Breast epithelium (tissue), 3 donors: ENCODE results near the gene BCL11B.

ENCODE experiments used
- POLR2A ChIP-seq: fragments of 450-650 bp; IDR thresholded peaks from one replicate; pipeline ENCODE4 v1.6.1; 2016; ENCODE audit warnings: antibody characterized with exemption, mild to moderate bottlenecking, moderate library complexity
- POLR2AphosphoS5 ChIP-seq, 3 donors: sonication (generic); formaldehyde crosslinking; IDR thresholded peaks; one replicate each; pipeline ENCODE4 v1.6.1; 2017; ENCODE audit warnings: antibody characterized with exemption in 3 of 3
- TF ChIP-seq, protein P1 (sequence below), 3 donors: fragments of 450-650 bp; IDR thresholded peaks; one replicate each; pipeline ENCODE4 v1.5.1; 2016 to 2017; ENCODE audit warnings: antibody characterized with exemption in 3 of 3, mild to moderate bottlenecking in 3 of 3, moderate library complexity in 3 of 3

DNA sequence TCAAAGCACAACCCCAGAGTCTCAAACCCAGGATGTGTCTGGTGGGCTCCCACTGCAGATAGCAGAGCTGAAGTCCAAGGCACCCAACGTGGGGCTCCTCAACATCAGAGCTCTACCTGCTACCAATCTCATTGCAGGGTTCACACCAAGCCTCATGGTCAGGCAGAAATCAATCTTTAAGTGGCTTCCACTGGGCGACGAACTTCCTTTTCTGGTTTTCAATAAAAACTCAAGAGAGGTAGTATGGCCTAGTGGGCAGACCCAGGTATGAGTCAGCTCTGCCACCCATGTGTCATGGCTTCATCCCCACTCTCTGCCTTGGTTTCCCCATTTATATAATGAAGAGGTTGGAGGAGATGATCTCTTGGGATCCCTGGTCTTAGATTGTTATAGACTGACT is 47.0 kb downstream of the BCL11B start:
- TF ChIP-seq, protein P1, sequence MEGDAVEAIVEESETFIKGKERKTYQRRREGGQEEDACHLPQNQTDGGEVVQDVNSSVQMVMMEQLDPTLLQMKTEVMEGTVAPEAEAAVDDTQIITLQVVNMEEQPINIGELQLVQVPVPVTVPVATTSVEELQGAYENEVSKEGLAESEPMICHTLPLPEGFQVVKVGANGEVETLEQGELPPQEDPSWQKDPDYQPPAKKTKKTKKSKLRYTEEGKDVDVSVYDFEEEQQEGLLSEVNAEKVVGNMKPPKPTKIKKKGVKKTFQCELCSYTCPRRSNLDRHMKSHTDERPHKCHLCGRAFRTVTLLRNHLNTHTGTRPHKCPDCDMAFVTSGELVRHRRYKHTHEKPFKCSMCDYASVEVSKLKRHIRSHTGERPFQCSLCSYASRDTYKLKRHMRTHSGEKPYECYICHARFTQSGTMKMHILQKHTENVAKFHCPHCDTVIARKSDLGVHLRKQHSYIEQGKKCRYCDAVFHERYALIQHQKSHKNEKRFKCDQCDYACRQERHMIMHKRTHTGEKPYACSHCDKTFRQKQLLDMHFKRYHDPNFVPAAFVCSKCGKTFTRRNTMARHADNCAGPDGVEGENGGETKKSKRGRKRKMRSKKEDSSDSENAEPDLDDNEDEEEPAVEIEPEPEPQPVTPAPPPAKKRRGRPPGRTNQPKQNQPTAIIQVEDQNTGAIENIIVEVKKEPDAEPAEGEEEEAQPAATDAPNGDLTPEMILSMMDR (IDR thresholded peaks at IDR 0.05): no peak
- TF ChIP-seq POLR2AphosphoS5 (IDR thresholded peaks at IDR 0.05) (no peak), POLR2A (no peak)
